Hepatocyte (in vitro differentiated cells): ENCODE measurements around the gene ERFE.

Experiments
- EZH2phosphoT487 ChIP-seq: fragments of 200-600 bp; sonication (generic); IDR thresholded peaks from one replicate; pipeline ENCODE4 v1.6.1; 2018; ENCODE audit warnings: antibody characterized with exemption, mild to moderate bottlenecking, low read depth, moderate library complexity; ENCODE audit not compliant: unreplicated experiment, severe bottlenecking
- TF ChIP-seq, protein P1 (sequence below): fragments of 200-600 bp; sonication (generic); IDR thresholded peaks from 2 replicates; pipeline ENCODE4 v1.5.1; 2016; ENCODE audit warnings: antibody characterized with exemption, mild to moderate bottlenecking; ENCODE audit not compliant: poor library complexity

DNA sequence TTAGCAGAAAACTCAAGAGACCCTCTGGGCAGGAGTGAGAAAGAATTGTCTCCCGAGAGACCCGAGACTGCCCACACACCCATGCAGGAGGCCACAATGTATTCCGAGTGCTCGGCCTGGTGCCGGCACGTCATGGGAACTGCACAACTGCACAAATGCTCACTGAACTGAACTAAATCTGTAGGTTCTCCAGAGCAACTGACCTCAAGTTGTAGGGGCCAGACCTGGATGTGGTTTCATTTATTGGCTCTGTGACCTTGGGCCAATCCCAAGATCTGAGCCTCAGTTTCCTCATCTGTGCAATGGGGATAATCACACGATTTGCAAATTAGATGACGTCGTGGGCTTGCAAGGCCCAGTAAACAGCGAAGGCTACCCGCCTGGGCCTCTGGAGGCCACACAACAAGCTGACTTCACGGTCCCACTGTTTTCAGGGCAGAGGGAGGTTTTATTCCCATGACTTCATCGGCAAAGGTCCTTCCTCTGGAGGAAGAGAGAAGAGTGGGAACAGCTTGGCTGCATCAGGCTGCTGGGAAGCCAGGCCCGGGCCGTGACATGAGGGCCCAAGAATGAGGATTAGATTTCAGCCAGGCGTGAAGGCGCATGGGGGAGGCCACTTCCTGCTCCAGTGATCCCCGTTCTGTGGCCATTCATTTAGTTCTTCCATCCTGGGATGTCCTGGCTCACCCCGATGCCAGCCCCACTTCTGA, 3.6 kb upstream of the ERFE start:
- TF ChIP-seq, protein P1, sequence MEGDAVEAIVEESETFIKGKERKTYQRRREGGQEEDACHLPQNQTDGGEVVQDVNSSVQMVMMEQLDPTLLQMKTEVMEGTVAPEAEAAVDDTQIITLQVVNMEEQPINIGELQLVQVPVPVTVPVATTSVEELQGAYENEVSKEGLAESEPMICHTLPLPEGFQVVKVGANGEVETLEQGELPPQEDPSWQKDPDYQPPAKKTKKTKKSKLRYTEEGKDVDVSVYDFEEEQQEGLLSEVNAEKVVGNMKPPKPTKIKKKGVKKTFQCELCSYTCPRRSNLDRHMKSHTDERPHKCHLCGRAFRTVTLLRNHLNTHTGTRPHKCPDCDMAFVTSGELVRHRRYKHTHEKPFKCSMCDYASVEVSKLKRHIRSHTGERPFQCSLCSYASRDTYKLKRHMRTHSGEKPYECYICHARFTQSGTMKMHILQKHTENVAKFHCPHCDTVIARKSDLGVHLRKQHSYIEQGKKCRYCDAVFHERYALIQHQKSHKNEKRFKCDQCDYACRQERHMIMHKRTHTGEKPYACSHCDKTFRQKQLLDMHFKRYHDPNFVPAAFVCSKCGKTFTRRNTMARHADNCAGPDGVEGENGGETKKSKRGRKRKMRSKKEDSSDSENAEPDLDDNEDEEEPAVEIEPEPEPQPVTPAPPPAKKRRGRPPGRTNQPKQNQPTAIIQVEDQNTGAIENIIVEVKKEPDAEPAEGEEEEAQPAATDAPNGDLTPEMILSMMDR = no peak
- TF ChIP-seq EZH2phosphoT487 = no peak
